Stimulated activated CD8-positive, alpha-beta memory T cell treated with anti-CD3 and anti-CD28 coated beads, Interleukin-15, amount 100 ng/mL, for 48 hours (primary cell): ENCODE results near the gene AURKAIP1.
"Not testable (repeated sequence)": the region's sequence is repeated elsewhere in the genome, so short reads cannot be mapped to it uniquely, and the experiment has no call there.

Source experiments
- DNase-seq, 2 donors: peaks; one replicate each; pipeline ENCODE4 v3.0.0-alpha.2; 2020; ENCODE audit warnings: low read depth in 2 of 2

Gene AURKAIP1

DNA sequence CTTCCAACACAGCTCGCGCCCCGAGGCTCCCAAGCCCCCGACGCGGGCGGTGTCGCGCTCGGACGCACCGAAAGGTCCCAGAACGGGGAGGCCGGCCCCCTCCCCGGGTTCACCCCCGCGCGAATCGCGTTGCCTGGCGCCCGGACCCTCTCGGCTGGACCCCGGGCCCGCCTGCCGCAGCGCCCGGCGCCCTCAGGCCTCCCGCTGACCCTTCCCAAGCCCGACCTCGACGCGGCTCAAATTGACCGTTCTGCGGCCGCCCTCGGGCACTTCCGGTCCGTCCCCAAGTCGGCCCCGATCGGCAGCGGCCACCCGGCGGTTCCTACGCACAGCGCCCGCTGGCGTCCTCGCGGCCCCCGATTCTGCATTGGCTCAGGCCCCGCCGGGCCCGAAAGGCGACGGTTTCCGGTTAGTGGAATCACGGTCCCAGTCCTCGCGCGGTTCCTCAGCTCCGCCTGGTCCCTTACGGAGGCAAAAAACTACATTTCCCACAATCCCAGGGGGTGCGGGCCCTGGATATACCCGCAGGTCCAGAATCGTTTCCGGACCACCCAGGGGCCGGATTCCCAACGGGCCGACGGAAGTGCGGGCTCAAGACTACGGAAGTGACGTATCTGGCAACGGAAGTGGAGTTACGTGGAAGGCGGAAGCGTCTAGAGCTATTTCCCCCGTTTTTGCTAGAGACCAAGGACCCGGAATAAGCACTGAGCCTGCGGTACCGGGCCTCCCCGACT lies at the start of gene AURKAIP1:
Gene AURKAIP1, minus strand, starts transcription at position 279 of the 734 bp plus-strand sequence. CDS start 451 bp downstream, outside the sequence.
- DNase-seq: peak; percentile 94 to 97

DNA sequence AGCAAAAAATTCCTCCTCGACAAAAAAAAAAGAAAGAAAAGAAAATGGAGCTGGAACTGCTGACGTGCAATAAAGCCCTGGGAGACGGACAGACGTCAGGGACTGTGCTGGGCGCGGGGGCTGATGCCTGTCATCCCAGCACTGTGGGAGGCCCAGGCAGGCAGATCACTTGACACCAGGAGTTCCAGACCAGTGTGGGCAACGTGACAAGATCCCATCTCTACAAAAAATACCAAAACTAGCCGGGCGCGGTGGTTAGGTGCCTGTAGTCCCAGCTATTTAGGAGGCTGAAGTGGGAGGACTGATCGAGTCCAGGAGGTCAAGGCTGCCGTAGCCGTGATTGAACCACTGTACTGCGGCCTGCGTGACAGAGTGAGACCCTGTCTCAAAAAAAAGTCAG lies 49.7 kb upstream of the AURKAIP1 start:
- DNase-seq: no peak

DNA sequence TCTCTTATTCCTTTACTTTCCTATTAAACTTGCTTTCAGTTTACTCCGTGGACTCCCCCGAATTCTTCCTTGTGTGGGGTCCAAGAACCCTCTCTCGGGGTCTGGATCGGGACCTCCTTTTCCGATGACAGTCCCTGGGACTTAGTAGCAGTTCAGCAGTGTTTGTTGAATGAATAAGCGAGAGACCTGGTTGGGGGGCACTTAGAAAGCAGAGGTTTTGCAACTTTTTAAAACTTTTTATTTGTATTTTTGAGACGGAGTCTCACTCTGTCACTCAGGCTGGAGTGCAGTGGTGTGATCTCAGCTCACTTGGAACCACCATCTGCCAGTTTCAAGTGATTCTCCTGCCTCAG lies 48.2 kb upstream of the AURKAIP1 start:
- DNase-seq: no peak

DNA sequence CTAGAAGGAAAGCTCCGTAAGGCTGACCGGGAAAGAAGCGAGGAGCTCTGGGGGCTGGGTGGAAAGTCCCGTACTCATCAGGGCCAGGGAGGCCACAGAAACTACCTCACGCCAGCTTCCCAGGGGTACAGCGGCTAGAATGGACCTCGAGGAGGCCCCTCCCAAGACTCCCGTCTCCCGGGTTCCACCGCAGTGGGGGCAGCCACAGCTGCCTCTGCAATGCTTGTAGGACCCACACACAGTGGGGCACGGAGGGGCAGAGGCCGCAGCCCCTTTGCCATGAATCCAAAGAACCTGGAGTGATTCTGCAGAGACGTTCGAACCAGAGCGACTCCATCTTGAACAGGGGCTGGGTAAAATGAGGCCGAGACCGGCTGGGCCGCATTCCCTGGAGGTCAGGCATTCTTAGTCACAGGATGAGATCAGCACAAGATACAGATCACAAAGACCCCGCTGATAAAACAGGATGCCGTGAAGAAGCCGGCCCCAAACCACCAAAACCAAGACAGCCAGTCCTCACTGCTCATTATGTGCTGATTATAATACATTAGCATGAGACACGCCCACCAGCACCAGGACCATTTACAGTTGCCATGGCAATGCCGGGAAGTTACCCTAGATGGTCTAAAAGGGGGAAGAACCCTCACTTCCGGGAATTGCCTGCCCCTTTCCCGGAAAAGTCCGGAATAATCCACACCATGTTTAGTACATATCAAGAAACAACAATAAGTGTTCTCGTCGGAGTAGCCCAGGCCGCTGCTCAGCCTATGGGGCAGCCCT lies 47.6 kb upstream of the AURKAIP1 start:
- no peak for DNase-seq

DNA sequence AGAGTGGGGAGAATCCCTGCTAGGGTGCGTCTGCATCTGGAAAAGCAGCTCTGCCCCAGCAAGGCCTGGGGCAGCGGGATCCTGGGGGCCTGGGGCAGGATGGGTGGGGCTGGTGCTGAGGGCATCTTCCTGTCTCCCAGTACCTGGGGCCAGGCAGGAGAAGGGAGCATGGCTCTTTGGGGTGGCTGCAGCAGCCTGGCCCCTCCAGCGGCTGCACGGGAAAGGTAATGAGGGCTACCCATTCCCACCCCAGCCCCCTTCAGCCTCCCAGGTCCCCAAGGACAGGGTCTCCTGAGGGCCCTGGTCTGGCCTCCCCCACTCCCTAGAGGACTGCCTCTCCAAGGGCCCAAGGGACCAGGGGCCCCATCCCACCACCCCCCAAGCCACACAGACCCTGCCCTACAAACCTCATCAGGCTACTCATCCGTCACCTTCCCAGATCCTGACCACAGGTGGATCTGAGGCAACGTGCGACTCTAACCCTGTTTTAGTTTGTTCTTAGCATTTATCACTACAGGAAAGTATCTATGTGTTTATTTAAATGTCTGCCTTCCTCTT lies 47.0 kb upstream of the AURKAIP1 start:
- no peak for DNase-seq

DNA sequence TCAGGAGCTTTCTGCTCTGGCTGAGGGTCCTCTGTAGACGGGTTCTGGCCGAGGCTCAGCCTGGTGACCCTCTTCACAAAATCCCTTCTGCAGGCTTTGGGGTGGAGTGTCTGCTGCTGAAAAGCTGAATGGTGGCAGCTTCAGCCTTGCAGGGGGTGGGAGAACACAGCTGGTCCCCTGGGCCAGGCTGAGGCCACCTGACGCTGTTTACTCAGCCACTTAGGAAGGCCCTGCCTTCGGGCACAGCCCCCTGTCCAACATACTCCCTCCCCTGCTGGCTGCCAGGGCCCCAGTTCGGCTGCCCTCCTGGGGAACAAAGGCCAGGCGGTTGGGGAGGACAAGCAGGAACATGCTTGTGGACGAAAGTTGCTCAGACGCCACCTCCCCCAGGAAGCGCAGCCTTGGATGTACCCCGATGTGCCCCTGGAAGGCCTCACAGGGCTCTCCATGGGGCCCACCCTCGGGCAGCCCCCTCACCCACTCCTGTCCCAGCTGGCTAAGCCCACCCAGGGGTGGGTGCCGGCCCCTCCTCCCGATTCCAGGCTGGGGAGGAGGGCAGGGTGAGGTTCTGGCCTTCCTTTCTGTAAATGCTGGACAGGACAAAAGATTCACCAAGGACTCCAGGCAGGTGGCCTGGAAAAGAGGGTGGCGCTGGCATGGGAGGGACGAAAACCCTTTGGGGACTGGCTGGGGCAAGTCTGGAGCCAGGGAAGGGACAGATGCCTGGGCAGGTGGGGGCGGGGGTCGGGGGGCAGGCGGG lies 46.3 kb upstream of the AURKAIP1 start, which contains the start of gene ANKRD65:
Gene ANKRD65, minus strand, starts transcription at position 130 of the 760 bp plus-strand sequence. CDS start 271 bp downstream, outside the sequence.
- DNase-seq: no peak

DNA sequence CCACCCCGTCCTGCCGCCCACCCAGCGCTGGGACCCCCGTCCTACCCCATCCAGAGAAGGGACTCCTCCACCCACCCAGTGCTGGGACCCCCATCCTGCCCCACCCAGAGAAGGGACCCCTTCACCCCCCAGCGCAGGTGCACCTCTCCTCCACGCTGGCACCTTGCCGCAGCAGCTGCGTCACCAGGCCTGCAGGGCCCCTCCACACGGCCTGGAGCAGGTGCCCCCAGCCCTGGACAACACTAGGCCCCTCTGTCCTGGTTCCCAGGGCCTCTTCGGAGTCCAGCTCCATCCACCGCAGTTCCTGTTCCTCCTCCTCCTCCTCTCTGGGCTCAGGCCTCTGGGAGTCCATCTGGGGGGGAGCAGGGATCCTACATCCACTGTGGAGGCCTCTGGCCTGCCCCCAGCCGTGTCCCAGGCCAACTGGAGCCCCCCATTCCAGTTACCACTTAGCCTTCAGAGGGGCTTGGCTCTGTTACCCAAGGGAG lies 45.7 kb upstream of the AURKAIP1 start:
- DNase-seq: no peak

DNA sequence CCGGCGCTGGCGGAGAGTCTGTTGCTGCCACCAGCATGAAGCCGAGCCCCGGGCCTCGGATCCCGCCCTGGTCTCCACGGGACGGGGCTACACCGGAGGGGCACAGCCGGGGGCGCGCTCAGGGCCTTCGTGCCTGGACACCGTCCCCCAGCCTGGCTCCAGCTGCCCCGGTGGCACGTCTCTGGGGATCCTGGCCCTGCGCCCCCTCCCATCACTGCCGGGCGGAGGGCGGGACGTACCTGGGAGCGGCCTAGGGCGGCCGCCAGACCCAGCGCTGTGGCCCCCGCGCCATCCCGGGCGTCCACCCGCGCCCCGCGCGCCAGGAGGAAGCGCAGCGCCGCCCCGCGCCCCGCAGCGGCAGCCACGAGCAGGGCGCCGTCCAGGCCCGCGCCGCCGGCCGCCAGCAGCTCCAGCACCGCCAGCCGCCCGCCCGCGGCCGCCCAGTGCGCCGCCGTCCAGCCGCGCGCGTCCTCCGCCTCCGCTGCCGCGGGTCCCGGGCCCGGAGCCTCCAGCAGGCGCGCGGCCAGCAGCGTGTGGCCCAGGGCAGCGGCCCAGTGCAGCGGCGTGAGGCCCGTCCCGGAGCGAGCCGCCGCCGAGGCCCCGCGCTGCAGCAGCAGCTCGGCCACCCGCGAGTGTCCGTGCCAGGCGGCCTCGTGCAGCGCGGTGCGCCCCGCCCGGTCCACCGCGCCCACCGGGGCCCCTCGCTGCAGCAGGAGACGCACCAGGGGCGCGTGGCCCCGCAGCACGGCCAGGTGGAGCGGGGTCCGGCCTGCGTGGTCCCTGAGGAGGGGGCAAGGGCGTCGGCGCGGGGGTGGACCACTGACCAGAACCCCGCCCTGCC lies 45.0 kb upstream of the AURKAIP1 start:
- DNase-seq: no peak

DNA sequence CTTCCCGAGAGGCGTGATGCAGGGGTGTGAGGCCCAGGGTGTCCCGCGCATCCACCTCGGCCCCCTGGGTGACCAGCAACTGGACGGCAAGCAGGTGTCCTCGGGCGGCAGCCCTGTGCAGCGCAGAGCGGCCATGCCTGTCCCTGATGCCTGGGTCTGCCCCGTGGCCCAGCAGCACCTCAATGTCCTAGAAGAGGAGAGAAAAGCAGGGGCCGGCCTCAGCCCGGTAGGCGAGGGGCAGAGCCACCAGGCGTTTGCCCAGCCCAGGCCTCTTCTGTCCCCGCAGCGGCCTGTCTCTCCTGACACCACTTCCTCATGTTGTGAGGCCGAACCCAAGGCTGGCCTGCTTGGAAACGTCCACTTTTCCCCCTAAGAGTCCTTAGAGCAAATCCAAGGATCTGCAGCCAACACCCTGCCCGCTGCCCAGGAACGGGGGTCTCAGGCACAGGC lies 44.4 kb upstream of the AURKAIP1 start:
- DNase-seq: no peak

DNA sequence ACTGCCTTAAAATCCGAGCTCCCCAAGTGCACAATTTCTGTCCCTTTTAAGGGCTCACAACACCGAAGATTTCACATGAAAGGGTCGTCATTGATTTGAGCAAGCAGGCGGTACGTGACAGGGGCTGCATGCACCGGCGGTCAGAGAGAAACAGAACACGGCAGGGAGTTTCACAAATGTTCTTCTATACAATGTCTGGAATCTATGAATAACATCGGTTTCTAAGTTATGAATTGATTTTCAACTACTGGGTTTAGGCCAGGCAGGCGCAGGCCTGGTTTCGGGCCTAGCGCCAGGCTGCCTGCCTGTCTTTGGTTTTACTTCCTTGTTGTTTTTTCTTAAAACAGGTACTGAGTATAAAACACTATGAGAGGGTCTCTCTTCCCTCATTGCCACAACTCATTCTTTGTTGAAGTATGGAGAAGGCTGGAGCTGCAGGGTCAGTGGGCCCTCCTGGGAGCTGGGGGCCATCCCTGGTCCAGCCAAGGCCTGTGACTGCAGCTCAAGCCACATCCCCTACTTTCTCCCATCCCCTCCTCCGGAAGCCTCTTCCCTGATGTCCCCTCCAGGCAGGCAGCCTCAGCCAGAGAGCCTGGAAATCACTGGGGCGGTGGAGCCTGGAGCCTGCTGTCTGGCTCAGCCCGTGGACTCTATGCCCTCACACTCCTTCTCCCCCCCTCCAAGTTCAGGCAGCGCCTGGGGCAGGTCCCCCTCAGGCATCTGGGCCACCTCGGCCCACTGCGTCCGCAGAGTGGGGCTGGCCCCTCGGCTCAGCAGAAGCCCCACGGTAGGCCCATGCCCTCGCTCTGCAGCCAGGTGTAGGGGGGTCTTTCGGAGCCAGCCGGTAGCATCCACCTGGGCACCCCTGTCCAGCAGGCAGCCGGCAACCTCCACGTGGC lies 43.7 kb upstream of the AURKAIP1 start:
- no peak for DNase-seq

DNA sequence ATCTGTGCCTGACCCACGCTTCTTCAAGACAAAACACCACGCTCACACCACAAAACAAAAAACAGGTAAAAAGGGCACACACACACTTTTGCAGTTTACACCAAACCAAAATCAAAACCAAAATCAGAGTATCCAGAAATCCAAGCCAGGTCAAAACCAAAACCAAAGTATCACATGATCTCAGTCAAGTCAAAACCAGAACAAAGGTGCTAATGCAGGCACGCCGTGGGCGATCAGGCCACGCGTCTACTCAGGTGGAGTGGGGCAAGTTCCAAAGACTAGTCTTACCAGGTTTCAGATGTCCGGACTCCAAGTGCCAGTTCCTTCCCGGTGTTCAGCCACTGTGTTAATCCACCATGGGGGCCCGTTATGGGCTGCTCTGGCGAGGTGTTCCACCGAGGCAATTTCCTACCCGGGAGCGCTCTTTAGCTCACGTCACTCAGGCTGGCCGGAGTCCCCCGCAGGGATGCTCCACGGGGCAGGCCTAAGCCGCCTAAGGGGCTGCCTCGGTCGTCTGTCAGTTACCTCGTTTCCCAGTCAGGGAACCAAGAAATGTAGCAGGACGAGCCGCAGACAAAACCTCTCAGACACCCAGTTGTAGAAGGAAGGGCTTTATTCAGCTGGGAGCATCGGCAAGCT lies 42.9 kb upstream of the AURKAIP1 start:
- DNase-seq: not testable (repeated sequence)

DNA sequence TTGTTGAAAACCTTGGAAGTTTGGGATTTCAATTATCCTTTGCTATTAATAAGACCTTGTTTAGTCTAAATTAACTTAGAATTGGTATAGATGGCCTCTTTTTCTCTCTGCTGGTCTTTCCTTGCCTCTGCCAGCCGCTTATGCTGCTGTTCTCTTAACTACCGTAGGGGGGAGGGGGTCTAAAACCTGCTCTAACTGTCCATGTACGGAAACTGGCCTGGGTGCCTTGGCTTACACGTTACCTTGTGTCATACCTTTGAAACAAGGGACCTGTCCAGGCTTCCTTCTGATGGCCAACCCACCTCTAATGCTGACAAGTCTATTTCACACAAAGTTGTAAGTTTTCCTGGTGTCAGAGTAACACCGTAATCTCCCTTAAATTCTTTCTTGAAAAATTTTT lies 42.4 kb upstream of the AURKAIP1 start:
- not testable (repeated sequence) for DNase-seq

DNA sequence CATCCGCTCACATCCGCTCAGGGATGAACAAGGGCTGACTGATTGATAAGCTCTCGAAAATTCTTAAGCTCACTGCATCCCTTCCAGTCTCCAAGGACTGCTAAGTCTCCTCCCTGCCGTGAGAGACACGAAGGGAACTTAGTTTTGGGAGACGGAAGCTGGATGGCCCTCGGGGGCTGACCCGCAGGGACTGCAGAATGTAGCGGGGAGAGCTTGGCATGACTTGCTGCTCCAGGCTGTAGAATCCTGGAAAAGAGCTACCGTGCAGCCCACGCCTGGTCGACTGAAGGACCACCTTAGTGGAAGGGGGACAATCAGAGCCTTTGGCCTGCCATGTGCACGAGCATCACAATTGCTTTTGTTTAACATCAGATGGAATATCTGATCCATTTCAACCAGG lies 40.7 kb upstream of the AURKAIP1 start:
- DNase-seq: no peak

DNA sequence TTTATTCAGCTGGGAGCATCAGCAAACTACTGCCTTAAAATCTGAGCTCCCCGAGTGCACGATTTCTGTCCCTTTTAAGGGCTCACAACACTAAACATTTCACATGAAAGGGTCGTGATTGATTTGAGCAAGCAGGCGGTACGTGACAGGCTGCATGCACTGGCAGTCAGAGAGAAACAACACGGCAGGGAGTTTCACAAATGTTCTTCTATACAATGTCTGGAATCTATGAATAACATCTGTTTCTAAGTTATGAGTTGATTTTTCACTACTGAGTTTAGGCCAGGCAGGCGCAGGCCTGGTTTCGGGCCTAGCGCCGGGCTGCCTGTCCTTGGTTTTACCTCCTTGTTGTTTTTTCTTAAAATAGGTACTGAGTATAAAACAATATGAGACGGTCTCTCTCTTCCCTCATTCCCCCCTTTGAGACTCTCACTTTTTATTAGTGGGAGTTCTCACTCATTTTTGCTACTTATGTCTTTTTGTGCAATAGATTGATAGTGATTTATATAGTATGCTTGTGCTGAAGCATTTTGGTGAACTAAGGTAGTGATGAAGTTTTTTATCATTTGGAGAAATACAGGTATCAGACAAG lies 37.4 kb upstream of the AURKAIP1 start:
- not testable (repeated sequence) for DNase-seq

DNA sequence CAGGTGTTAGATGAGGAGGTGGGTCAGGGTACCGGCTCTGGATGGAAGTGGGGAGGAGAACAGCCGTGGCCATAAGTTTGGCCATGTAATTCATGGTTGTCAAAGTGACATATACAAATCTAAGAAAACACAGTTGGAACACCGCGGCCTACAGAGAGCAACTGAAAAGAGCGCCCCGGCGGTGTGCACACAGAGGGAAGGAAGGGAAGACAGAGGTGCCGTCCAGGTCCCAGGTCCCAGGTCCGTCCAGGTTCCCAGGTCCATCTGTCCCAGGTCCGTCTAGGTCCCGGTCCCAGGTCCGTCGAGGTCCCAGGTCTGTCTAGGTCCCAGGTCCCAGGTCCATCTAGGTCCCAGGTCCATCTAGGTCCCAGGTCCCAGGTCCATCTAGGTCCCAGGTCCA lies 36.6 kb upstream of the AURKAIP1 start:
- no peak for DNase-seq

DNA sequence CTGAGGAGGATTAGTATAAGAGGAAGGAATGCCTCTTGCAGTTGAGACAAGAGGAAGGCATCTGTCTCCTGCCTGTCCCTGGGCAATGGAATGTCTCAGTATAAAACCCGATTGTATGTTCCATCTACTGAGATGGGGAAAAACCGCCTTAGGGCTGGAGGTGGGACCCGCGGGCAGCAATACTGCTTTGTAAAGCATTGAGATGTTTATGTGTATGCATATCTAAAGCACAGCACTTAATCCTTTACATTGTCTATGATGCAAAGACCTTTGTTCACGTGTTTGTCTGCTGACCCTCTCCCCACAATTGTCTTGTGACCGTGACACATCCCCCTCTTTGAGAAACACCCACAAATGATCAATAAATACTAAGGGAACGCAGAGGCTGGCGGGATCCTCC lies 35.2 kb upstream of the AURKAIP1 start:
- DNase-seq: not testable (repeated sequence)

DNA sequence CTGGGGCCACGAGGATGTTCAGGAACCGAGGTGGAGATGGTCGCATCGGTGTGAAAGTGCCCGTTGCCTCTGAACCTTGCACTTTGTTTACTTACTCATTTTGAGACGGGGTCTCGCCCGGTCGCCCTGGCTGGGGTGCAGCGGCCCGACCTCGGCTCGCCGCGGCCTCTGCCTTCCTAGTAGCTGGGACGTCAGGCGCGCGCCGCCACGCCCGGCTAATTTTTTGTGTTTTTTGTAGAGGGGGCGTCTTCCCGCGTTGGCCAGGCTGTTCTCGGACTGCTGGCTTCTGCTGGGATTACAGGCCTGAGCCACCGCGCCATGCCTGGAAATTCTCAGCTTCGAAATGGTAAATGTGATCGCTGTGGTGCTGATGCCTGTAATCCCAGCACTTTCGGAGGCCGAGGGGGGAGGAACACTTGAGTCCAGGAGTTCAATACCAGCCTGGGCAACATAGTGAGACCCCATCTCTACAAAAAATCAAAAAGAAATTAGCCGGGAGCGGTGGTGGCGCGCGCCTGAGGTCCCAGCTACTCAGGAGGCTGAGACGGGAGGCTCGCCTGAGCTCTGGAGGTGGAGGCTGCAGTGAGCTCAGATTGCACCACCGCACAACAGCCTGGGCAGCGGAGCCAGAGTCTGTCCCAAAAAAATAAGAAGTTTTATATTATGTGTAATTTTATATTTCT lies 32.8 kb upstream of the AURKAIP1 start:
- no peak for DNase-seq
